Loucy (cell line): ENCODE measurements around the gene RREB1.

ENCODE experiments used
- H2AFZ ChIP-seq: fragments of 200-600 bp; sonication (generic); 2 replicates; pipeline ENCODE4 v1.6.0; 2016; ENCODE audit warnings: antibody characterized with exemption, mild to moderate bottlenecking, low read length, moderate library complexity
- H3F3A ChIP-seq: fragments of 200-600 bp; 2 replicates; pipeline ENCODE4 v1.6.0; 2016; ENCODE audit warnings: antibody characterized with exemption, low read depth, mild to moderate bottlenecking
- H3K27me3 ChIP-seq: fragments of 200-600 bp; sonication (generic); 2 replicates; pipeline ENCODE4 v1.6.1; 2014; ENCODE audit warnings: low read length, mild to moderate bottlenecking; ENCODE audit not compliant: insufficient read depth, poor library complexity, severe bottlenecking
- H3K36me3 ChIP-seq: fragments of 200-600 bp; sonication (generic); 2 replicates; pipeline ENCODE4 v1.6.1; 2016; ENCODE audit warnings: low read length; ENCODE audit not compliant: insufficient read depth
- H3K4me1 ChIP-seq: fragments of 200-600 bp; sonication (generic); 2 replicates; pipeline ENCODE4 v1.5.1; 2014; ENCODE audit warnings: low read length, mild to moderate bottlenecking; ENCODE audit not compliant: insufficient read depth, poor library complexity, severe bottlenecking
- H3K4me2 ChIP-seq: fragments of 200-600 bp; sonication (generic); 2 replicates; pipeline ENCODE4 v1.6.0; 2014; ENCODE audit warnings: antibody characterized with exemption, low read length, low read depth, mild to moderate bottlenecking; ENCODE audit not compliant: poor library complexity, severe bottlenecking
- H3K4me3 ChIP-seq: fragments of 200-600 bp; sonication (generic); 2 replicates; pipeline ENCODE4 v1.5.1; 2014; ENCODE audit warnings: low read length, mild to moderate bottlenecking, mixed read lengths; ENCODE audit not compliant: poor library complexity, severe bottlenecking
- H3K79me2 ChIP-seq: fragments of 200-600 bp; sonication (generic); 2 replicates; pipeline ENCODE4 v1.6.1; 2014; ENCODE audit warnings: low read length; ENCODE audit not compliant: insufficient read depth
- H3K9ac ChIP-seq: fragments of 200-600 bp; sonication (generic); 2 replicates; pipeline ENCODE4 v1.6.0; 2014; ENCODE audit warnings: mild to moderate bottlenecking, low read depth, low read length, moderate library complexity; ENCODE audit not compliant: poor library complexity, severe bottlenecking
- H3K9me2 ChIP-seq: fragments of 200-600 bp; sonication (generic); replicated peaks from 2 replicates; pipeline ENCODE4 v1.6.1; 2016; ENCODE audit warnings: low read depth, low read length, mixed read lengths
- H3K9me3 ChIP-seq: fragments of 200-600 bp; sonication (generic); 2 replicates; pipeline ENCODE4 v1.6.1; 2014; ENCODE audit warnings: mild to moderate bottlenecking, antibody characterized with exemption, low read length, low read depth; ENCODE audit not compliant: insufficient read depth
- H4K20me1 ChIP-seq: fragments of 200-600 bp; sonication (generic); 2 replicates; pipeline ENCODE4 v1.6.0; 2014; ENCODE audit warnings: antibody characterized with exemption, low read length, mild to moderate bottlenecking; ENCODE audit not compliant: insufficient read depth, poor library complexity, severe bottlenecking
- EZH2phosphoT487 ChIP-seq: fragments of 200-600 bp; IDR thresholded peaks from 2 replicates; pipeline ENCODE4 v1.6.1; 2018; ENCODE audit warnings: antibody characterized with exemption, mild to moderate bottlenecking, moderate library complexity, borderline replicate concordance
- TF ChIP-seq, protein P1 (sequence below): fragments of 200-600 bp; sonication (generic); conservative IDR thresholded peaks from 2 replicates; pipeline ENCODE4 v1.5.1; 2014; ENCODE audit warnings: mild to moderate bottlenecking, antibody characterized with exemption, low read length

The RREB1 gene

DNA sequence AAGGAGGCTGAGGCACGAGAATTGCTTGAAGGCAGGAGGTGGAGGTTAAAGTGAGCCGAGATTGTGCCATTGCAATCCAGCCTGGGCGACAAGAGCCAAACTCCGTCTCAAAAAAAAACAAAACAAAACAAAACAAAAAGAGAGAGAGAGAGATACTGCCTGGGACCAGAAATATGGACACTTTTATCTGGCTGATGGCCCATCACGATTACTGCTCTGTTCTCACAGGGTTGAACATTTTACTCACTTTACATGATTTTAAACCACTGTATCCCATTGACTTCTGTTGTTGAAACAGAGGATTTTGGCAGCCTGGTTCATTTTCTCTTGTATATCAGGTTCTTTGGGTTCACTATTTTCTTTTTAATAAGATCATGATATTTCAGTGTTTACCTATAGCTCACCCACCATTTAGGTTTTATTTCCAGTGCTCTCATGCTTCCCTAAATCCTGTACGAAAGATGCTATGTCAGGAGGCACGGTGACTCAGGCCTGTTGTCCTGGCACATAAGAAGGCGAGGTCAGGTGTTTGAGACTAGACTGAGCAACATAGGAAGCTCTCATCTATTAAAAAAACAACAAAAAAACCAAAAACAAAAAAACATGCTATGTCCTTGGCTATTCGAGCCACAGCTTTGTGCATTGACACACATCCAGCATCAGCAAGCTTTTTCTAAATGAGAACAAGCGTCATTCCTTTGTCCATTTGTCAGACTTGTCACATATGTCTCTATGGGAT lies 34.5 kb upstream of the RREB1 start:
- H3K4me1 ChIP-seq = no peaks in the 10 kb centered on the region
- H3K4me3 ChIP-seq = no peak overlapping the region
- H3K9me2 ChIP-seq = no peaks in the 10 kb centered on the region
- H4K20me1 ChIP-seq = peaks cover 3% of the 10 kb centered on the region
- H3K9me3 ChIP-seq = no peaks in the 10 kb centered on the region
- no peaks in the 10 kb centered on the region for H3K36me3 ChIP-seq
- H3F3A ChIP-seq = no peaks in the 10 kb centered on the region
- H3K79me2 ChIP-seq = no peaks in the 10 kb centered on the region
- no peak overlapping the region for H3K4me2 ChIP-seq
- no peak overlapping the region for H3K9ac ChIP-seq
- H3K27me3 ChIP-seq = no peaks in the 10 kb centered on the region
- H2AFZ ChIP-seq = no peak overlapping the region
- no peak for TF ChIP-seq EZH2phosphoT487
- TF ChIP-seq, protein P1, sequence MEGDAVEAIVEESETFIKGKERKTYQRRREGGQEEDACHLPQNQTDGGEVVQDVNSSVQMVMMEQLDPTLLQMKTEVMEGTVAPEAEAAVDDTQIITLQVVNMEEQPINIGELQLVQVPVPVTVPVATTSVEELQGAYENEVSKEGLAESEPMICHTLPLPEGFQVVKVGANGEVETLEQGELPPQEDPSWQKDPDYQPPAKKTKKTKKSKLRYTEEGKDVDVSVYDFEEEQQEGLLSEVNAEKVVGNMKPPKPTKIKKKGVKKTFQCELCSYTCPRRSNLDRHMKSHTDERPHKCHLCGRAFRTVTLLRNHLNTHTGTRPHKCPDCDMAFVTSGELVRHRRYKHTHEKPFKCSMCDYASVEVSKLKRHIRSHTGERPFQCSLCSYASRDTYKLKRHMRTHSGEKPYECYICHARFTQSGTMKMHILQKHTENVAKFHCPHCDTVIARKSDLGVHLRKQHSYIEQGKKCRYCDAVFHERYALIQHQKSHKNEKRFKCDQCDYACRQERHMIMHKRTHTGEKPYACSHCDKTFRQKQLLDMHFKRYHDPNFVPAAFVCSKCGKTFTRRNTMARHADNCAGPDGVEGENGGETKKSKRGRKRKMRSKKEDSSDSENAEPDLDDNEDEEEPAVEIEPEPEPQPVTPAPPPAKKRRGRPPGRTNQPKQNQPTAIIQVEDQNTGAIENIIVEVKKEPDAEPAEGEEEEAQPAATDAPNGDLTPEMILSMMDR = no peak

- Histone ChIP-seq H2AFZ (no peak overlapping the region), H3K4me2 (no peak overlapping the region), H3K79me2 (no peaks in the 10 kb centered on the region), H3K9me2 (no peaks in the 10 kb centered on the region), H3K9ac (no peak overlapping the region), H3K4me3 (no peak overlapping the region), H3K9me3 (no peaks in the 10 kb centered on the region), H3K4me1 (no peaks in the 10 kb centered on the region), H3K36me3 (no peaks in the 10 kb centered on the region), H3K27me3 (no peaks in the 10 kb centered on the region), H4K20me1 (peaks cover 3% of the 10 kb centered on the region), H3F3A (no peaks in the 10 kb centered on the region)
- TF ChIP-seq EZH2phosphoT487 = no peak
- TF ChIP-seq, protein P1 = no peak
Observed at GRCh38 chr6:7073821-7074525, 33.8 kb upstream of the RREB1 start.

GRCh38 chr6:7074870-7075269 lies 32.9 kb upstream of the RREB1 start:
- Histone ChIP-seq H4K20me1 (peaks cover 3% of the 10 kb centered on the region), H3K9ac (no peak overlapping the region), H3K36me3 (no peaks in the 10 kb centered on the region), H3K4me2 (no peak overlapping the region), H3K27me3 (no peaks in the 10 kb centered on the region), H2AFZ (no peak overlapping the region), H3K9me3 (no peaks in the 10 kb centered on the region), H3K4me1 (no peaks in the 10 kb centered on the region), H3K79me2 (no peaks in the 10 kb centered on the region), H3K4me3 (no peak overlapping the region), H3K9me2 (no peaks in the 10 kb centered on the region), H3F3A (no peaks in the 10 kb centered on the region)
- TF ChIP-seq, protein P1 = no peak
- TF ChIP-seq EZH2phosphoT487 = no peak
